D341Med (cell line): ENCODE results near the gene HM13.
"Not testable (repeated sequence)": the region's sequence is repeated elsewhere in the genome, so short reads cannot be mapped to it uniquely, and the experiment has no call there.

Experiments
- DNase-seq: peaks from one replicate; pipeline ENCODE4 v3.0.0; 2012; ENCODE audit warnings: low spot score

Gene HM13

GRCh38 chr20:31500527-31500926 is 13.7 kb upstream of the HM13 start:
- DNase-seq = no peak

- DNase-seq = peak; percentile 90
These were observed 11.2 kb upstream of the HM13 start for GRCh38 chr20:31502884-31503673.

- no peak for DNase-seq
These were observed 8.3 kb upstream of the HM13 start for GRCh38 chr20:31505903-31506302.

- DNase-seq = no peak
These were observed 5.6 kb upstream of the HM13 start for GRCh38 chr20:31508517-31509244.

- peak; percentile 11 for DNase-seq
These were observed 981 bp downstream of the HM13 start for GRCh38 chr20:31515072-31515774.

- DNase-seq = no peak
These were observed 1.5 kb downstream of the HM13 start for GRCh38 chr20:31515775-31516107.

GRCh38 chr20:31516166-31516565 is 1.9 kb downstream of the HM13 start:
- no peak for DNase-seq

GRCh38 chr20:31516651-31517050 is 2.4 kb downstream of the HM13 start:
- no peak for DNase-seq

GRCh38 chr20:31517373-31517772 is 3.1 kb downstream of the HM13 start:
- peak; percentile 71 for DNase-seq

GRCh38 chr20:31521267-31521666 is 7.0 kb downstream of the HM13 start:
- not testable (repeated sequence) for DNase-seq

- no peak for DNase-seq
These were observed 8.5 kb downstream of the HM13 start for GRCh38 chr20:31522731-31523130.

GRCh38 chr20:31523361-31524283 is 9.4 kb downstream of the HM13 start:
- no peak for DNase-seq

- DNase-seq = no peak
These were observed 13.0 kb downstream of the HM13 start for GRCh38 chr20:31527266-31527665.

- no peak for DNase-seq
These were observed 21.1 kb downstream of the HM13 start for GRCh38 chr20:31535298-31535697.

GRCh38 chr20:31536575-31536974 is 22.3 kb downstream of the HM13 start:
- DNase-seq = no peak

GRCh38 chr20:31537116-31537871 is 23.1 kb downstream of the HM13 start:
- DNase-seq = no peak

GRCh38 chr20:31537890-31538289 is 23.6 kb downstream of the HM13 start:
- DNase-seq = no peak

GRCh38 chr20:31538326-31538725 is 24.1 kb downstream of the HM13 start:
- no peak for DNase-seq

- DNase-seq = not testable (repeated sequence)
These were observed 25.4 kb downstream of the HM13 start for GRCh38 chr20:31539636-31540035.

GRCh38 chr20:31540406-31540805 is 26.2 kb downstream of the HM13 start:
- no peak for DNase-seq

GRCh38 chr20:31542201-31542842 is 28.1 kb downstream of the HM13 start:
- no peak for DNase-seq
